Measurements from ENCODE around the gene ADAM17. TPM values are rescaled to one million over a fixed set of nuclear protein-coding genes. Genes with fewer than 3 reads are reported as not detected.

ADAM17 gene
- total RNA-seq, 1 donor from 2014 or later = 44.9 TPM

DNA sequence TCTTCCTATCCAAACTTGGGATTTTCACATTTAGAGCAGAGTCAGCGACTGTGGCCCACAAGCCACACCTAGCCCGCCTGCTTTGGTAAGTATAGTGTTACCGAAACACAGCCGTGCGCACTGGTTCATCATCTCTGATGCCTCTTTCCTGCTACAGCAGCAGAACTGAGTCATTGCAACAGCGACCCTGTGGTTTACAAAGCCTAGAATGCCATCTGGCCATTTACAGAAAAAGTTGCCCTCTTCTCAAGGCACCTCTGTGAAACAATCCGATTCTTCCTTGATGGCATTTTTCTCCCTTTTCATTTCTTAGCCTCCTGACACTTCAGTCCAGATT is 92.0 kb downstream of the ADAM17 start:
- H3K4me1 Mint-ChIP-seq (ENCODE audit: low read depth, unreplicated experiment) = peaks cover 10% of the 10 kb centered on the region
- H3K36me3 Mint-ChIP-seq (ENCODE audit: low read depth, unreplicated experiment) = no peaks in the 10 kb centered on the region
- FAIRE-seq (no peak), DNase-seq (ENCODE audit: low read depth) (peak; percentile 50)
- H4K20me1 ChIP-seq (ENCODE audit: insufficient read depth, low read length) = no peaks in the 10 kb centered on the region
- H3K9ac ChIP-seq (ENCODE audit: low read length) = no peak overlapping the region
- TF ChIP-seq EZH2 (IDR thresholded peaks at IDR 0.05; ENCODE audit: insufficient read depth, low read length) = no peak
- TF ChIP-seq, protein P1, sequence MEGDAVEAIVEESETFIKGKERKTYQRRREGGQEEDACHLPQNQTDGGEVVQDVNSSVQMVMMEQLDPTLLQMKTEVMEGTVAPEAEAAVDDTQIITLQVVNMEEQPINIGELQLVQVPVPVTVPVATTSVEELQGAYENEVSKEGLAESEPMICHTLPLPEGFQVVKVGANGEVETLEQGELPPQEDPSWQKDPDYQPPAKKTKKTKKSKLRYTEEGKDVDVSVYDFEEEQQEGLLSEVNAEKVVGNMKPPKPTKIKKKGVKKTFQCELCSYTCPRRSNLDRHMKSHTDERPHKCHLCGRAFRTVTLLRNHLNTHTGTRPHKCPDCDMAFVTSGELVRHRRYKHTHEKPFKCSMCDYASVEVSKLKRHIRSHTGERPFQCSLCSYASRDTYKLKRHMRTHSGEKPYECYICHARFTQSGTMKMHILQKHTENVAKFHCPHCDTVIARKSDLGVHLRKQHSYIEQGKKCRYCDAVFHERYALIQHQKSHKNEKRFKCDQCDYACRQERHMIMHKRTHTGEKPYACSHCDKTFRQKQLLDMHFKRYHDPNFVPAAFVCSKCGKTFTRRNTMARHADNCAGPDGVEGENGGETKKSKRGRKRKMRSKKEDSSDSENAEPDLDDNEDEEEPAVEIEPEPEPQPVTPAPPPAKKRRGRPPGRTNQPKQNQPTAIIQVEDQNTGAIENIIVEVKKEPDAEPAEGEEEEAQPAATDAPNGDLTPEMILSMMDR (IDR thresholded peaks at IDR 0.05; ENCODE audit: insufficient read depth, low read depth, low read length) = no peak
- peaks cover 8% of the 10 kb centered on the region for H3K4me1 ChIP-seq (ENCODE audit: insufficient read depth, low read length)
- no peak overlapping the region for H3K4me3 ChIP-seq (ENCODE audit: insufficient read depth, low read depth, low read length)
- no peak overlapping the region for H3K4me2 ChIP-seq (ENCODE audit: low read length)
- no peak overlapping the region for H3K27ac ChIP-seq (ENCODE audit: low read depth, low read length)
- H3K79me2 ChIP-seq (ENCODE audit: insufficient read depth, low read length) = no peaks in the 10 kb centered on the region
- H3K4me3 Mint-ChIP-seq (ENCODE audit: unreplicated experiment) = no peak overlapping the region
- peaks cover 15% of the 10 kb centered on the region for H3K36me3 ChIP-seq (ENCODE audit: insufficient read depth, low read length)
- no peaks in the 10 kb centered on the region for H3K9me3 ChIP-seq (ENCODE audit: insufficient read depth, low read depth, low read length)
- no peak overlapping the region for H2AFZ ChIP-seq (ENCODE audit: low read depth, low read length)
- H3K27me3 ChIP-seq (ENCODE audit: insufficient read depth, low read length) = no peaks in the 10 kb centered on the region
- H3K9me3 Mint-ChIP-seq (ENCODE audit: unreplicated experiment) = no peaks in the 10 kb centered on the region
- H3K27ac Mint-ChIP-seq (ENCODE audit: unreplicated experiment) = no peak overlapping the region
- no peaks in the 10 kb centered on the region for H3K27me3 Mint-ChIP-seq (ENCODE audit: low read depth, unreplicated experiment)

DNA sequence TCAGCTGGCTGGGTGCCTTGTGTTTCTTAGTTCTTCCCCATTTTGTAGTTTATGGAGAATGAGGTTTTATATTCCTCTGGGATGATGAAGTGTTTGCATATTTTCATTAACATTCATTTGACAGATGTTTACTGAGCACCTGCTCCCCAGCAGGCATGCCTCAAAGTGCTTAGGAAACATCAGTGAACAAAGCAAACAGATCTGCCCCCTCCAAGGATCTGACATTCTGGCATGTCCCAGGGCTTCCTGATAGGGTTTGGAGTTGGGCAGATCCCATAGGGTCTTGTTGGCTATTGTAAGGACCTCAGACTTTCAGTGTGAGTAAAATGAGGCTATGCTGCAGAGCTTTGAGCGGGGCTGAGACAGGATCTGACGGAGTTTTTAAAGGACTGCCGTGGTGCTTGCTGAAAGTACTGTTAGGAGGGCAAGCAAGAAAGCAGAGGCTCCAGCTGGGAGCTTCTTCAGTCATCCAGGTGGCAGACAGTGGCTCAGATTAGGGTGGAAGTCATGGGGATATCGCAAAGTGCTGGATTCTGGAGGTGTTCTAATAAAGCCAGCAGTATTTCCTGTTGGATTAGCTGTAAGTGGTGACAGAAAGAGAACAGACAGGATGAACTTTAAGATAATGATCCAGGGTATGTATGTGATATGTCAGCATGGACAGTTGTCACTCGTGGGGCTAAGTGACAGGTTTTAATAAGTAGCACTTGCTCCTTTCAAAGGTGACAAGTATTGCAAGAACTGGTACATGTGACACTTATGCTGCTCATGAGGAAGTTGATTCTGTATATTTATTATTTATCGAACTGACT is 92.5 kb downstream of the ADAM17 start:
- no peaks in the 10 kb centered on the region for H4K20me1 ChIP-seq (ENCODE audit: insufficient read depth, low read length)
- Mint-ChIP-seq H3K27me3 (ENCODE audit: low read depth, unreplicated experiment) (no peaks in the 10 kb centered on the region), H3K36me3 (ENCODE audit: low read depth, unreplicated experiment) (no peaks in the 10 kb centered on the region), H3K4me1 (ENCODE audit: low read depth, unreplicated experiment) (peaks cover 10% of the 10 kb centered on the region), H3K4me3 (ENCODE audit: unreplicated experiment) (no peak overlapping the region), H3K27ac (ENCODE audit: unreplicated experiment) (no peak overlapping the region), H3K9me3 (ENCODE audit: unreplicated experiment) (no peaks in the 10 kb centered on the region)
- DNase-seq (ENCODE audit: low read depth) (no peak), FAIRE-seq (no peak)
- no peak for TF ChIP-seq EZH2 (IDR thresholded peaks at IDR 0.05; ENCODE audit: insufficient read depth, low read length)
- TF ChIP-seq, protein P1 (IDR thresholded peaks at IDR 0.05; ENCODE audit: insufficient read depth, low read depth, low read length) = no peak
- peaks cover 15% of the 10 kb centered on the region for H3K36me3 ChIP-seq (ENCODE audit: insufficient read depth, low read length)
- no peaks in the 10 kb centered on the region for H3K27me3 ChIP-seq (ENCODE audit: insufficient read depth, low read length)
- peaks cover 8% of the 10 kb centered on the region for H3K4me1 ChIP-seq (ENCODE audit: insufficient read depth, low read length)
- no peaks in the 10 kb centered on the region for H3K9me3 ChIP-seq (ENCODE audit: insufficient read depth, low read depth, low read length)
- no peak overlapping the region for H2AFZ ChIP-seq (ENCODE audit: low read depth, low read length)
- no peaks in the 10 kb centered on the region for H3K79me2 ChIP-seq (ENCODE audit: insufficient read depth, low read length)
- H3K27ac ChIP-seq (ENCODE audit: low read depth, low read length) = no peak overlapping the region
- no peak overlapping the region for H3K4me2 ChIP-seq (ENCODE audit: low read length)
- no peak overlapping the region for H3K4me3 ChIP-seq (ENCODE audit: insufficient read depth, low read depth, low read length)
- H3K9ac ChIP-seq (ENCODE audit: low read length) = no peak overlapping the region

DNA sequence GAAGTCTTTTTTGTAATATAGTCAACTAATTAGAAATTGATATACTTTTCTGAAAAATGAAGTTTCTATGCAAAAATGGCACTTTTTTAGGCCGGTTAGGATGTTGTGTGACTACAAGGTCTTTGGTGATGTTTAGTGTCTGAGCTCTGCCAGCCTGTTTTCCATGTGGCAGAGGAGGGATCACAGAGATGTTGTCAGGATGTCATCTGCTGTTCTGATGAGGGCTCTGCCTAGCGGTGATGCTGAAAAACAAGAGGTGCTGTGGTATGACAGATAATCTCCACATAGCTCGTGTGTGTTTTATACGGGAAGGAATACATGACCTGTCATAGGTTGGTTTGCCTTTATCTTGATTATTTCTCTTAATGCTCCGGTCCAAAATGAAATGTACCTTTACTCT is 93.3 kb downstream of the ADAM17 start:
- Histone ChIP-seq H3K4me1 (ENCODE audit: insufficient read depth, low read length) (peaks cover 8% of the 10 kb centered on the region), H3K27me3 (ENCODE audit: insufficient read depth, low read length) (no peaks in the 10 kb centered on the region), H3K4me3 (ENCODE audit: insufficient read depth, low read depth, low read length) (no peak overlapping the region), H3K79me2 (ENCODE audit: insufficient read depth, low read length) (no peaks in the 10 kb centered on the region), H4K20me1 (ENCODE audit: insufficient read depth, low read length) (no peaks in the 10 kb centered on the region), H2AFZ (ENCODE audit: low read depth, low read length) (no peak overlapping the region), H3K9me3 (ENCODE audit: insufficient read depth, low read depth, low read length) (no peaks in the 10 kb centered on the region), H3K4me2 (ENCODE audit: low read length) (no peak overlapping the region), H3K36me3 (ENCODE audit: insufficient read depth, low read length) (peaks cover 15% of the 10 kb centered on the region), H3K27ac (ENCODE audit: low read depth, low read length) (no peak overlapping the region), H3K9ac (ENCODE audit: low read length) (no peak overlapping the region)
- Mint-ChIP-seq H3K27ac (ENCODE audit: unreplicated experiment) (no peak overlapping the region), H3K36me3 (ENCODE audit: low read depth, unreplicated experiment) (no peaks in the 10 kb centered on the region), H3K4me3 (ENCODE audit: unreplicated experiment) (no peak overlapping the region), H3K4me1 (ENCODE audit: low read depth, unreplicated experiment) (peaks cover 10% of the 10 kb centered on the region), H3K9me3 (ENCODE audit: unreplicated experiment) (no peaks in the 10 kb centered on the region), H3K27me3 (ENCODE audit: low read depth, unreplicated experiment) (no peaks in the 10 kb centered on the region)
- FAIRE-seq (no peak), DNase-seq (ENCODE audit: low read depth) (no peak)
- TF ChIP-seq, protein P1 (IDR thresholded peaks at IDR 0.05; ENCODE audit: insufficient read depth, low read depth, low read length) = no peak
- TF ChIP-seq EZH2 (IDR thresholded peaks at IDR 0.05; ENCODE audit: insufficient read depth, low read length) = no peak

All from astrocyte (in vitro differentiated cells and primary cell).